Gastrocnemius medialis (tissue), 4 donors: ENCODE results near the gene RSPRY1. TPM values are rescaled to one million over a fixed set of nuclear protein-coding genes. Genes with fewer than 3 reads are reported as not detected.

Experiments
- ATAC-seq, 2 donors: fragments of 150-250 bp; one replicate each; pipeline ENCODE4 v1.9.1; 2016
- DNase-seq, 2 donors: peaks; one replicate each; pipeline ENCODE4 v3.0.0-alpha.2; 2019
- H3K27ac ChIP-seq, 4 donors: fragments of 200-600 bp; sonication (generic); 1 replicate in 1 of 4; 2 replicates in 3 of 4; pipeline ENCODE4 v1.5.1; 2016 to 2018; ENCODE audit warnings: mild to moderate bottlenecking in 2 of 4, moderate library complexity in 1 of 4
- H3K27me3 ChIP-seq, 3 donors: fragments of 200-600 bp; sonication (generic) in 2 of 3; 1 replicate in 1 of 3; 2 replicates in 2 of 3; pipeline versions ENCODE4 v1.5.1 to v1.6.0; 2016 to 2019; ENCODE audit warnings: mild to moderate bottlenecking in 1 of 3, moderate library complexity in 1 of 3
- H3K36me3 ChIP-seq, 2 donors: fragments of 200-600 bp; sonication (generic) in 1 of 2; one replicate each; pipeline ENCODE4 v1.5.1; 2017 to 2018
- H3K4me1 ChIP-seq, 2 donors: fragments of 200-600 bp; sonication (generic) in 1 of 2; one replicate each; pipeline ENCODE4 v1.5.1; 2016 to 2017; ENCODE audit warnings: mild to moderate bottlenecking in 2 of 2
- H3K4me3 ChIP-seq, 4 donors: fragments of 200-600 bp; sonication (generic) in 3 of 4; 1 replicate in 1 of 4; 2 replicates in 3 of 4; pipeline ENCODE4 v1.5.1; 2016 to 2019; ENCODE audit warnings: mild to moderate bottlenecking in 2 of 4
- H3K9me3 ChIP-seq, 3 donors: fragments of 200-600 bp; sonication (generic) in 2 of 3; 1 replicate in 1 of 3; 2 replicates in 2 of 3; pipeline ENCODE4 v1.5.1; 2016 to 2019
- CTCF ChIP-seq, 5 experiments: fragments of 450-650 bp in 3 of 5; fragments of 200-600 bp in 2 of 5; sonication (generic) in 2 of 5; IDR thresholded peaks in 4 of 5; conservative IDR thresholded peaks in 1 of 5; 1 replicate in 4 of 5; 2 replicates in 1 of 5; pipeline ENCODE4 v1.5.1; 2016 to 2019; ENCODE audit warnings: antibody characterized with exemption in 5 of 5, mild to moderate bottlenecking in 3 of 5, moderate library complexity in 3 of 5
- POLR2A ChIP-seq, 2 donors: fragments of 450-650 bp; IDR thresholded peaks; one replicate each; pipeline ENCODE4 v1.6.1; 2017; ENCODE audit warnings: antibody characterized with exemption in 2 of 2, mild to moderate bottlenecking in 2 of 2, moderate library complexity in 2 of 2
- in situ Hi-C, 4 donors: fragments of 200-750 bp; cut with MboI; loops; one replicate each; pipeline versions ENCODE4 v1.15.0 to v1.8.0; 2017; ENCODE audit warnings: low sequenced_read_pairs in 4 of 4
- intact Hi-C: fragments of 100-400 bp; cut with DNase I; formaldehyde crosslinking; loops from one replicate; pipeline ENCODE4 v1.15.1; 2023; ENCODE audit warnings: low total_unique reads
- total RNA-seq, 4 donors: library from RNA; depleted of rRNA; stranded (reverse); fragments of >200 nt; gene quantifications; one replicate each; pipeline versions ENCODE4 v1.1.0 to v1.2.3, GENCODE V29; 2016

The RSPRY1 gene
- total RNA-seq, 4 donors from 2014 or later = 15.4 to 24.1 (median 20.7) TPM

- TF ChIP-seq POLR2A (IDR thresholded peaks at IDR 0.05) (no peak), CTCF (IDR thresholded peaks at IDR 0.05 in 4 of 5, conservative IDR thresholded peaks at IDR 0.05 in 1 of 5) (no peak)
- H3K9me3 ChIP-seq = no peaks in the 10 kb centered on the region
- ATAC-seq = no peak
- no peaks in the 10 kb centered on the region for H3K4me1 ChIP-seq
- intact Hi-C loops (no loop called here), in situ Hi-C loops (no loop called here)
- no peaks in the 10 kb centered on the region for H3K36me3 ChIP-seq
- H3K4me3 ChIP-seq = no peak overlapping the region
- no peaks in the 10 kb centered on the region for H3K27me3 ChIP-seq
- DNase-seq = no peak
- H3K27ac ChIP-seq = no peak overlapping the region
Measured at GRCh38 chr16:57270221-57271062, 84.3 kb downstream of the RSPRY1 start.

GRCh38 chr16:57271063-57271345, 84.9 kb downstream of the RSPRY1 start:
- Histone ChIP-seq H3K4me1 (no peaks in the 10 kb centered on the region), H3K27me3 (no peaks in the 10 kb centered on the region), H3K4me3 (no peak overlapping the region), H3K36me3 (no peaks in the 10 kb centered on the region), H3K9me3 (no peaks in the 10 kb centered on the region), H3K27ac (no peak overlapping the region)
- ATAC-seq (no peak), DNase-seq (no peak)
- intact Hi-C loops (no loop called here), in situ Hi-C loops (no loop called here)
- TF ChIP-seq POLR2A (IDR thresholded peaks at IDR 0.05) (no peak), CTCF (IDR thresholded peaks at IDR 0.05 in 4 of 5, conservative IDR thresholded peaks at IDR 0.05 in 1 of 5) (no peak)

GRCh38 chr16:57271867-57272495, 85.9 kb downstream of the RSPRY1 start:
- intact Hi-C loops (no loop called here), in situ Hi-C loops (no loop called here)
- ATAC-seq (no peak), DNase-seq (no peak)
- Histone ChIP-seq H3K27me3 (no peaks in the 10 kb centered on the region), H3K27ac (no peak overlapping the region), H3K4me1 (no peaks in the 10 kb centered on the region), H3K4me3 (no peak overlapping the region), H3K36me3 (no peaks in the 10 kb centered on the region), H3K9me3 (no peaks in the 10 kb centered on the region)
- no peak for TF ChIP-seq POLR2A (IDR thresholded peaks at IDR 0.05)
- TF ChIP-seq CTCF (IDR thresholded peaks at IDR 0.05 in 4 of 5, conservative IDR thresholded peaks at IDR 0.05 in 1 of 5) = no peak

- H3K4me3 ChIP-seq = no peak overlapping the region
- no peaks in the 10 kb centered on the region for H3K4me1 ChIP-seq
- intact Hi-C loops = no loop called here
- ATAC-seq (no peak), DNase-seq (no peak)
- H3K36me3 ChIP-seq = no peaks in the 10 kb centered on the region
- in situ Hi-C loops = no loop called here
- no peaks in the 10 kb centered on the region for H3K9me3 ChIP-seq
- H3K27me3 ChIP-seq = no peaks in the 10 kb centered on the region
- no peak overlapping the region for H3K27ac ChIP-seq
- no peak for TF ChIP-seq POLR2A (IDR thresholded peaks at IDR 0.05)
- TF ChIP-seq CTCF (IDR thresholded peaks at IDR 0.05 in 4 of 5, conservative IDR thresholded peaks at IDR 0.05 in 1 of 5) = no peak
Measured at GRCh38 chr16:57273359-57273758, 87.2 kb downstream of the RSPRY1 start.
